Measurements from ENCODE around the gene CCDC93.
A peak's percentile ranks its signal among the peaks of the same experiment; 100 is the strongest.
"Not testable (repeated sequence)": the region's sequence is repeated elsewhere in the genome, so short reads cannot be mapped to it uniquely, and the experiment has no call there.

The CCDC93 gene

DNA sequence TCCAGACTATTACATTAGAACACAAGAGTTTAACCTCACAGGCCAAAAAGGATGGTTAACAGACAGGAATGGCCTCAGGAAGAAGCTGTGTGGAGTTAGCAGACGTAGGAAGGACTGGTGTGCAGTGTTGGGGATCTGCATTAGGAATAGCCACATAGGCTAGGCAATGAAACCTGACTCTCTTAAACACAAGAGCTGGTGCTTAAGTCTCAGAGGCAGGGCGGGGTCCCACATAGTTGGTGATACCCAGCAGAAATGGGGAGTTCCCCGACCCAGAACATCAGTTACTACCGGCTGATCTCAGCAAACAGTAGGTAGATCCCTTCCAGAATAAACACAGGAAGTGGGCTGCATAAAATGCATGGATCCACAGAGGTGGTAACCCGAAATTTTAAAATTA lies 64.1 kb downstream of the CCDC93 start:
- DNase-seq, result no peak

- peak; percentile 24 for DNase-seq
Measured at GRCh38 chr2:117948615-117949014, 65.3 kb downstream of the CCDC93 start.

GRCh38 chr2:117945296-117945695 lies 68.6 kb downstream of the CCDC93 start:
- no peak for DNase-seq

GRCh38 chr2:117944816-117945215 lies 69.1 kb downstream of the CCDC93 start:
- no peak for DNase-seq

DNA sequence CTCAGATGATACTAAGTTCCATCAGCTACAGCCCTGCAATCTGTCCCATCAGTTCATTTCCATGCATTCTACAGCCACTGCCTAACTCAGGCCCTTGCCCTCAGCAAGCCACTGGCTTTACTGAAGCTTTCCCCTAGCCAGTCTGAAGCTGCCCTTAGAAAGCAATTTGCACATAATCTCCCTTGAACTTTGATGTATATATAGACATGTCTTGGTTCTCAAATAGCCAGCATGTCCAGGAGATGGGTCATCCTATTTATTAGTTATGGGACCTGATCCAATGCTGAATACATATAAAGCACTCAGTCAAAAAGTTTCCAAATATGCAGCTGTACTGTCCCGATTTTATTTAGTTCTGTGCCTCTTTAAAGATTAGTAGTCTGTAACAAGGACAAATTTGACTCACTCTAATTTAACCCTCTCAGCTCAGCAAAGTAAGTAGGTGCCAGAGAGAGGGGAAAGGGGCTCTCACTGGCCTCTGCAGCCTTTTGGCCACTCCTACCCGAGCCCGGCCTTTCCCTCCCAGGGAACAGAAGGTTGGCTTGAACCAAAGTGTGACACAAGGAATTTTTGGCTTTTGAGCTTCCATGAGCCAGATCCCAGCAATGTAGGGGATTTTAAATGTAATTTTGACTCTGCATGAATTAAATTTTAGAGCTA lies 70.7 kb downstream of the CCDC93 start:
- DNase-seq, result no peak

- no peak for DNase-seq
Measured at GRCh38 chr2:117942551-117942950, 71.3 kb downstream of the CCDC93 start.

DNA sequence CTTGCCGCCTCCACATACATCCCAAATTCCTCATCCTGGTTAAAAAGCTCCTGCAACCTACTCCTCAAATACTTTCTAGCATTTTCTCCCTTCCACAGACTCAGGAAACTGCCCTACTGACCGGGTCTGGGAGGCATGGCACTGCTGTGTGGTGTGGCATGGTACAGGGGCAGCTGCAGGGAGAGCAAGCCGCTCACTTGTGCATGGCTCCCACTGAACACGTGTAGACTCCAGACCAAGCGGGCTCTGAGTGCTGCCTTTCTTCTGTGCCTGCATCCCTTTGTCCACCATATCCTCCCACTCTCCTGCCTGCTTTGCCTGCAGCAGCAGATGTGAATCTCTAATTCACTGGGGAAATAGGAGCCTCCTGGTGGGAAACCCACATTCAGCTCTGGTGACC lies 72.2 kb downstream of the CCDC93 start:
- no peak for DNase-seq

DNA sequence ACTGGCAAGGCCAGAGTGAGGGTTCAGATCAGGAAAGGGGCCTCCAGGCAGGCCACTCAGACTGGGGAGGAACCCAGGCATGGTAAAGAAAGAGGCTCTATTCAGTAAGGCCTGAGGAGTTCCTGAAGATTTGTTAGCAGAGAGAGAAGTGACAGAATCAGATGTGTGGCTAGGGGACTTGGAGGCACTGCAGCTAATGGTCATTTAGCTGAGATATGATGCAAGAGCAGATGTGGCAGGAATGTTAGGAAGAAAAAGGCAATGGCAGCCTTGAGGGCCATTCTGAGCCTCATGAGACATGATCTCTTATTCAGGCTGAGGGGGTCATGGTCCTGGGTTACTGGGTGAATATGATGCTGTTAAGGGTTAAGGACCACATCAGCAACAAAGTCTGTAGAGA lies 73.4 kb downstream of the CCDC93 start:
- no peak for DNase-seq

DNA sequence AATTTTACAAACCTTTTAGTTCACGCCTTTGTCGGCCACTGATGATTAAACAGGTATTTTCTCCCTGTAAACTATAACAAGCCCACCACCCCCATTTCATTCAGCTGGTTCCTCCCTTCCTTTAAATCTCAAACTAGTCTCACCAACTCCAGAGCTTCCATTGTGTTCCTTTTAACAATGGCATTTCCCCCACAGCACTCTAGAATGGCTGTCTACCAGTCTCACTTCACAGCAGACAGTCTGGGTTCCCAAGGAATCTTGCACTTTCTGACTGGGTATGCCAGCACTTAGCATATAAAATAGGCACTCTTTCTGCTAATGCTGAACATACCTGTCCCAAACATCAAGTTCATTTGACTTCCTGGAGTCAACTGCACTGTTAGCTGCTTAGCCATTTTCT lies 75.3 kb downstream of the CCDC93 start:
- DNase-seq, result no peak

GRCh38 chr2:117936871-117937428 lies 76.9 kb downstream of the CCDC93 start:
- DNase-seq, result no peak

- DNase-seq, result no peak
Measured at GRCh38 chr2:117935954-117936353, 77.9 kb downstream of the CCDC93 start.

GRCh38 chr2:117935456-117935855 lies 78.4 kb downstream of the CCDC93 start:
- DNase-seq, result no peak

DNA sequence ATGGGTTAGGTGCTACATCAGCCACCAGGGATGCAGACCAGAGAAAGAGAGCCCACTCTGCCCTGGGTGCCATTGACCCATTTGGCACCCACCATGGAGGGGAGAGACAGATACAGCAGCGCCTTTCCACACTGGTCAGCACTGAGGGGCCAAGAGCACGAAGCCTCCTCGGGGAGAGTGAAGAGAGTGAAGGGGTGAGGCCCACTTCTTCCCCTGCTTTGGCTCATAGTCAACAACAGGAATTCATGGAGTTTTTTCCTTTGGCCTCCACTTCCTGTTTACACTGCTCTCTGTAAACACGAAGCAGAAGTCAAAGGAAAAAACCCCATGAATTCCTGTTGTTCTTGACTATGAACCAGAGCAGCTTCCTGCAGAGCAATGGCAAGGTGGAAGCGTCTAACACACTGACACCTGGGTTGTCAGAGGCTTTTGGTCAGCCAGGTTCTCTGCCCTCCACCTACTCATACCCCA lies 80.0 kb downstream of the CCDC93 start:
- no peak for DNase-seq

GRCh38 chr2:117931978-117932377 lies 81.9 kb downstream of the CCDC93 start:
- DNase-seq, result no peak

DNA sequence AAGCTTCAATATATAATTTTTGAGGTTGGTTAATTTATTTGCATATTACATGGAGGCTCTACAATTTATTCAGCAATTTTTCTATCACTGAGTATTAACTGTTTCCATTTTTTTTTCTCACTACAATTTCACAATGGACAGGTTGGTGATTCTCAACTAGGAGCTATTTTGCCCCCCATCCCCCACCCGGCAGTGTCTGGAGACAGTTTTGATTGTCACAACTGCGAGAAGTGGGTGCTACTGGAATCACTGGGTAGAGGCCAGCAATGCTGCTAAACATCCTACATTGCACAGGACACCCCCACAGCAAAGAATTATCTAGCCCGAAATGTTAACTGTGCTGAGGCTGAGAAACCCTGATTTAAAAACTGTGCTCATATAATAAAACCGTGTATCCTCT lies 82.6 kb downstream of the CCDC93 start:
- DNase-seq, result no peak

- DNase-seq, result no peak
Measured at GRCh38 chr2:117930775-117931174, 83.1 kb downstream of the CCDC93 start.

GRCh38 chr2:117923471-117923870 lies 90.4 kb downstream of the CCDC93 start:
- not testable (repeated sequence) for DNase-seq

DNA sequence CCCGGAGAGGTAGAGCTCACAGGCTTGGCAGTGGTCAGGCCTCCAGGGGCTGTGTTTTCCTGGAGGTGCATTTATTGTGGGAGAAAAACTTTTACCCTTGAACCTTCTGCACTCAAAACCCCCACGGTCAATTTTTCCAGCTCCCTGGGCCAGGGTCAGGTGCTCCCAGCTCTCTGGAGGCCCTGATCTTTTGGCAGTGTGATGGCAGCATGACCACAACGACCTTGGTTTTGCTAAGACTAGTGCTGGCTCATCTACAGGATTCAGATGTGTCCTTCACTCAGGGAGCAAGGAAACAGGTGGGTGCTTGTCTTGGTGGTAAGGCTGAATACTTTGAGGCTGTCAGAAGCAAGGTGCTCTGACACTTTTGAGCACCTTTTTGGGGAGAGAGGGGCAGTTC lies 92.3 kb downstream of the CCDC93 start:
- DNase-seq, result no peak

DNA sequence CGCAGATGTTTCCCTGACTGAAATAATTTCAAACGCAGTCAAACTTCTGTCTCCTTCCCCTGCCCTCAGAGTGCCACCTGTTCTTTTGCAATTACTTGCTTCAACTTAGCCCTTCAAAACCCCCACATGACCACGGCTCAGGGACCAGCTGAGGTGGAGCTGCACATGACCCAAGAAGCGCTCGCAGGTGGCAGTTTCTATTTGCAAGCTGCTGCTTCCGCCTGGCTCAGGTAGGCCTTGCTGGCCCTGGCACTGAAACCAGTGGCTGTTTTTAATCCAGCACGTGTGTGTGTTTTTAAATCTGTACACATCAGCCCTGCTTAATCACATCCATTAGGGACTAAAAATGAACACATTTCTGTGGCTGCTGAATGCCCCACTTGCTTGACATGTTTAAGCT lies 95.3 kb downstream of the CCDC93 start:
- DNase-seq, result no peak

- no peak for DNase-seq
Measured at GRCh38 chr2:117917223-117917917, 96.5 kb downstream of the CCDC93 start.

DNA sequence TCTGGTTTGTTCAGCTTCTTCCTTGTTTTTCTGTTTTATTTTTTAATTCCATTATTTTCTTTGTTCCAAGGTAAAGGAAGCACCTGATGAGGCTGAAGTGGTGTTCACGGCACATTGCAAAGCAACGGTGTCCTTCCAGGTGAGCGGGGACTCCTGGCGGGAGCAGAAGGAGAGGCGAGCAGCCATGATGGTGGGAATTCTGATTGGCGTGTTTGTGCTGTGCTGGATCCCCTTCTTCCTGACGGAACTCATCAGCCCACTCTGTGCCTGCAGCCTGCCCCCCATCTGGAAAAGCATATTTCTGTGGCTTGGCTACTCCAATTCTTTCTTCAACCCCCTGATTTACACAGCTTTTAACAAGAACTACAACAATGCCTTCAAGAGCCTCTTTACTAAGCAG lies 110.9 kb downstream of the CCDC93 start:
- DNase-seq, result no peak

GRCh38 chr2:117888897-117889296 lies 125.0 kb downstream of the CCDC93 start:
- no peak for DNase-seq

- DNase-seq, result no peak
Measured at GRCh38 chr2:117885308-117885707, 128.6 kb downstream of the CCDC93 start.

DNA sequence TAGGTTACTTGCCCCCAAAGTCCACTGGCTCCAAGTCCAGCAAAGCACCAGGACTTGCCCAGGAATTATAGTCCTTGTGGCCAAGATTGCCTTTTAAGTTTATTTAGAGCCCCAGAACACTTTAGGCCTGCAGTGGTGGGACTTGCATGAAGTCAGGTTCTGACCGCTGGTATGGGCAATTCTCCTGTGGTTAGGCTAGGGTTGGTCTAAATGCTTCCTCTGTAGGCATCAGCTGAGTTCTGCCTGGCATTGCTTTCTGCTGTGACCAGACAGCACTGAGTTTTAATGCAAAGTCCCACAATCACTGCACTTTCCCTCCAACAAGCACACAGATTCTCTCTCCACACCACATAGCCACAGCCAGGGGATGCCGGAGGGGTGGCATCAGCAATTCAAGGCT lies 134.9 kb downstream of the CCDC93 start:
- DNase-seq, result no peak
